K562 (cell line): Measurements from ENCODE around the gene SMG9. TPM values are rescaled to one million over a fixed set of nuclear protein-coding genes. Genes with fewer than 3 reads are reported as not detected.

Source experiments
- ATAC-seq: fragments of 200-7000 bp; cut with Tn5 transposase; 3 replicates; pipeline ENCODE4 v1.9.1; 2020; ENCODE audit warnings: moderate library complexity
- BruUV-seq: library from RNA; stranded (reverse); fragments of 400-500 nt; replicated peaks from 2 replicates; lab custom pipeline; 2021; lab: Mats Ljungman, UMichigan
- CTCF ChIA-PET: fragments of 300-600 bp; formaldehyde crosslinking; extraction: SDS; loops from one replicate; lab custom pipeline; 2021; ENCODE audit warnings: low intra/inter-chr PET ratio; lab: Yijun Ruan, JAX
- POLR2A ChIA-PET: fragments of 300-600, 350-650 bp; sonication (Branson Sonifier 250); formaldehyde crosslinking; extraction: SDS; loops from one replicate; lab custom pipeline; 2021; ENCODE audit warnings: antibody characterized with exemption, inconsistent platforms; lab: Yijun Ruan, JAX
- DNase-seq, 4 experiments: peaks; one replicate each; pipeline versions ENCODE4 v3.0.0 to v3.0.0-alpha.2; 2011 to 2018; ENCODE audit warnings: low spot score in 3 of 4, mixed read lengths in 3 of 4; ENCODE audit errors: extremely low read depth in 1 of 4
- FAIRE-seq: peaks from 2 replicates; lab custom pipeline; 2011; peaks lifted over from hg19 to GRCh38; lab: Jason Lieb, UNC
- H2AFZ ChIP-seq: 2 replicates; pipeline ENCODE4 v1.6.0; 2011; ENCODE audit warnings: low read depth, low read length, control low read depth, inconsistent platforms
- H3K27ac ChIP-seq: fragments of 200-600 bp; 3 replicates; pipeline ENCODE4 v1.8.0; 2011; ENCODE audit warnings: low read depth, mild to moderate bottlenecking, control low read depth, inconsistent platforms, low read length, moderate library complexity, mixed read lengths; ENCODE audit errors: extremely low read depth
- H3K27me3 ChIP-seq, 2 experiments: fragments of 300-600 bp in 1 of 2; 2 replicates in 1 of 2; 3 replicates in 1 of 2; pipeline versions ENCODE4 v1.6.0 to v1.8.0; 2011; ENCODE audit warnings: inconsistent platforms in 2 of 2, low read length in 2 of 2, mild to moderate bottlenecking in 1 of 2, mixed read lengths in 1 of 2, moderate library complexity in 1 of 2; ENCODE audit not compliant: control insufficient read depth in 2 of 2, insufficient read depth in 2 of 2
- H3K36me3 ChIP-seq: fragments of 300-600 bp; 3 replicates; pipeline ENCODE4 v1.8.0; 2011; ENCODE audit warnings: mild to moderate bottlenecking, low read length, inconsistent platforms; ENCODE audit not compliant: control insufficient read depth, insufficient read depth
- H3K4me1 ChIP-seq, 2 experiments: fragments of 200-600 bp in 1 of 2; replicated peaks in 1 of 2; 2 replicates in 1 of 2; 3 replicates in 1 of 2; pipeline versions ENCODE4 v1.5.1 to v1.8.0; 2011; ENCODE audit warnings: inconsistent platforms in 2 of 2, low read length in 2 of 2, mild to moderate bottlenecking in 1 of 2, mixed read lengths in 1 of 2, moderate library complexity in 1 of 2; ENCODE audit not compliant: control insufficient read depth in 2 of 2, insufficient read depth in 2 of 2
- H3K4me2 ChIP-seq: 2 replicates; pipeline ENCODE4 v1.6.1; 2011; ENCODE audit warnings: low read length, control low read depth, inconsistent platforms, mixed read lengths; ENCODE audit not compliant: insufficient read depth
- H3K4me3 ChIP-seq: fragments of 200-600 bp; sonication (generic), shearing (Covaris generic); 2 replicates; pipeline ENCODE4 v1.5.1; 2016; ENCODE audit warnings: control low read depth, inconsistent platforms
- H3K79me2 ChIP-seq: fragments of 200-600 bp; 3 replicates; pipeline ENCODE4 v1.8.0; 2011; ENCODE audit warnings: low read length, inconsistent platforms; ENCODE audit not compliant: control insufficient read depth, insufficient read depth
- H3K9ac ChIP-seq, 2 experiments: 2 replicates each; pipeline versions ENCODE4 v1.6.0 to v1.6.1; 2011; ENCODE audit warnings: low read depth in 2 of 2, low read length in 2 of 2, control low read depth in 1 of 2, inconsistent platforms in 1 of 2, mild to moderate bottlenecking in 1 of 2, mixed read lengths in 1 of 2; ENCODE audit not compliant: insufficient read depth in 1 of 2
- H3K9me1 ChIP-seq: one replicate; pipeline ENCODE4 v1.6.0; 2011; ENCODE audit warnings: inconsistent platforms, mild to moderate bottlenecking, low read length, moderate library complexity; ENCODE audit not compliant: control insufficient read depth, insufficient read depth
- H3K9me3 ChIP-seq: replicated peaks from 2 replicates; pipeline ENCODE4 v1.5.1; 2011; ENCODE audit warnings: low read depth, low read length, inconsistent platforms; ENCODE audit not compliant: control insufficient read depth, insufficient read depth
- H4K20me1 ChIP-seq: replicated peaks from 2 replicates; pipeline ENCODE4 v1.6.1; 2011; ENCODE audit warnings: low read length, inconsistent platforms, mixed read lengths; ENCODE audit not compliant: control insufficient read depth, insufficient read depth
- ATF1 ChIP-seq, 2 experiments: fragments of 450-650 bp in 1 of 2; IDR thresholded peaks; 2 replicates each; pipeline ENCODE4 v1.6.1; 2016; ENCODE audit warnings: missing compliant biosample characterization in 1 of 2, missing genetic modification characterization in 1 of 2
- BMI1 ChIP-seq: fragments of 150-350 bp; IDR thresholded peaks from 2 replicates; pipeline ENCODE4 v1.6.1; 2014; ENCODE audit warnings: low read length
- ELF2 ChIP-seq: fragments of 250-450 bp; sonication (Bioruptor Pico); IDR thresholded peaks from 2 replicates; pipeline ENCODE4 v1.5.0; 2021; ENCODE audit warnings: mild to moderate bottlenecking
- ELF4 ChIP-seq: fragments of 450-650 bp; formaldehyde crosslinking; IDR thresholded peaks from 2 replicates; pipeline ENCODE4 v1.4.0; 2022; ENCODE audit warnings: missing genetic modification characterization
- KLF10 ChIP-seq: fragments of 250-450 bp; sonication (Bioruptor Pico); IDR thresholded peaks from 2 replicates; pipeline ENCODE4 v1.6.1; 2021; ENCODE audit warnings: matching md5 sums
- MAFF ChIP-seq: IDR thresholded peaks from 2 replicates; pipeline ENCODE4 v1.6.1; 2012; ENCODE audit warnings: low read length, improper control_type of control experiment
- NONO ChIP-seq, 2 experiments: fragments of 200-400 bp in 1 of 2; fragments of 450-650 bp in 1 of 2; formaldehyde crosslinking in 1 of 2; IDR thresholded peaks; 2 replicates each; pipeline ENCODE4 v1.6.1; 2017; ENCODE audit warnings: low read depth in 2 of 2, mild to moderate bottlenecking in 2 of 2, moderate library complexity in 2 of 2, low read length in 1 of 2
- OTX1 ChIP-seq: fragments of 450-650 bp; formaldehyde crosslinking; IDR thresholded peaks from 2 replicates; pipeline ENCODE4 v1.4.0; 2022; ENCODE audit warnings: mild to moderate bottlenecking
- STAG1 ChIP-seq: sonication (generic); formaldehyde crosslinking; IDR thresholded peaks from 2 replicates; pipeline ENCODE4 v1.5.0; 2020; ENCODE audit warnings: missing genetic modification reagents, borderline replicate concordance
- TEAD1 ChIP-seq, 2 experiments: fragments of 450-650 bp in 1 of 2; sonication (generic) in 1 of 2; formaldehyde crosslinking; IDR thresholded peaks; 2 replicates each; pipeline versions ENCODE4 v1.4.0 to v1.8.0; 2020 to 2022; ENCODE audit warnings: mild to moderate bottlenecking in 2 of 2, missing genetic modification reagents in 1 of 2
- ZEB2 ChIP-seq: fragments of 450-650 bp; IDR thresholded peaks from 2 replicates; pipeline ENCODE4 v1.6.1; 2016
- ZFP30 ChIP-seq: fragments of 250-450 bp; sonication (Bioruptor Pico); IDR thresholded peaks from 2 replicates; pipeline ENCODE4 v1.8.0; 2022; ENCODE audit warnings: moderate library complexity, mild to moderate bottlenecking, inconsistent platforms, borderline replicate concordance
- ZNF41 ChIP-seq: fragments of 250-450 bp; sonication (Bioruptor Pico); conservative IDR thresholded peaks from 2 replicates; pipeline ENCODE4 v1.4.0; 2020; ENCODE audit warnings: mild to moderate bottlenecking
- ZNF584 ChIP-seq: fragments of 200-800 bp; sonication (Bioruptor generic); IDR thresholded peaks from 2 replicates; pipeline ENCODE4 v1.6.1; 2016; ENCODE audit warnings: low read depth, mild to moderate bottlenecking, missing genetic modification characterization, missing compliant biosample characterization
- WGBS: fragments of 100-300 bp; shearing (Covaris generic); methylation state at CpG from one replicate; pipeline ENCODE4 v1.1.6; 2016; ENCODE audit warnings: low coverage, mixed read lengths; ENCODE audit not compliant: insufficient coverage; ENCODE audit errors: missing lambda C conversion rate; 5-methylcytosine and 5-hydroxymethylcytosine counted together
- in situ Hi-C: fragments of 300-500 bp; cut with MboI; formaldehyde crosslinking; loops from 4 replicates; pipeline ENCODE4 v1.15.0; 2018; ENCODE audit warnings: inconsistent platforms, mixed read lengths
- intact Hi-C: fragments of 100-400 bp; cut with micrococcal nuclease; formaldehyde crosslinking; loops from 2 replicates; pipeline ENCODE4 v1.14.2; 2022
- polyA plus RNA-seq, 8 experiments: library from polyadenylated mRNA; depleted of rRNA in 4 of 8; stranded (reverse) in 5 of 8; unstranded in 3 of 8; fragments of >200 nt; fragmentation: Nextera tagmentation in 2 of 8; fragmentation: Illumina TruSeq in 1 of 8; extraction: Ambion mirVana in 2 of 8; extraction: Trizol in 1 of 8; gene quantifications; 2 replicates each; pipeline versions ENCODE4 v1.2.1 to v1.2.3, GENCODE V29; 2011 to 2014; ENCODE audit warnings: inconsistent platforms in 1 of 8, missing spikeins in 1 of 8
- total RNA-seq, 7 experiments: library from RNA; depleted of rRNA in 6 of 7; stranded (reverse); fragments of >200 nt in 6 of 7; fragmentation: Illumina TruSeq in 2 of 7; extraction: Trizol in 2 of 7; gene quantifications; 2 replicates each; pipeline versions ENCODE4 v1.2.1 to v1.2.3, GENCODE V29; 2011 to 2021; ENCODE audit warnings: low replicate concordance in 1 of 7

The SMG9 gene
- total and polyA plus RNA-seq, 9 of the 15 experiments (the other 6 are each of a cell fraction or from before 2014, with no cell fraction given), result 1.7 to 79.7 (median 40.2) TPM

GRCh38 chr19:43692385-43692784 lies 62.4 kb downstream of the SMG9 start:
- Histone ChIP-seq H3K9ac (no peak overlapping the region), H3K27me3 (0 out of 5 replicates have a peak, but pooled peaks cover 0 to 4% of the 10 kb centered on the region in 2 experiments), H3K4me2 (no peak overlapping the region), H3K36me3 (no peaks in the 10 kb centered on the region), H3K9me3 (peaks cover 6% of the 10 kb centered on the region), H3K4me3 (no peak overlapping the region), H3K9me1 (no peaks in the 10 kb centered on the region), H3K27ac (no peak overlapping the region), H4K20me1 (no peaks in the 10 kb centered on the region), H2AFZ (no peak overlapping the region), H3K79me2 (no peaks in the 10 kb centered on the region), H3K4me1 (no peaks in the 10 kb centered on the region; a peak in 3 of 5 replicates)
- 3% methylated on average over 2 of the region's 2 CpGs for WGBS
- POLR2A ChIA-PET, result no interaction called here
- FAIRE-seq (no peak), ATAC-seq (no peak), DNase-seq (no peak)
- intact Hi-C loops, result no loop called here
- no TSS peak for BruUV-seq
- CTCF ChIA-PET, result no interaction called here
- in situ Hi-C loops, result no loop called here
- TF ChIP-seq ATF1 (CRISPR knock-in tag; IDR thresholded peaks at IDR 0.05) (no peak), ATF1 (tag; IDR thresholded peaks at IDR 0.05) (no peak), KLF10 (no peak), ZNF584 (CRISPR knock-in tag) (no peak), ELF4 (CRISPR knock-in tag) (no peak), ZEB2 (no peak), OTX1 (CRISPR knock-in tag) (no peak), ZNF41 (CRISPR knock-in tag) (no peak), MAFF (no peak), TEAD1 (CRISPR knock-in tag; IDR thresholded peaks at IDR 0.05) (no peak), BMI1 (no peak), STAG1 (no peak), ELF2 (no peak), ZFP30 (CRISPR knock-in tag) (no peak), NONO (IDR thresholded peaks at IDR 0.05; ENCODE audit: low read depth in 2 of 2, low read length in 1 of 2) (no peak)
